Keratinocyte (primary cell): ENCODE measurements around the gene AGAP1. TPM values are rescaled to one million over a fixed set of nuclear protein-coding genes. Genes with fewer than 3 reads are reported as not detected.

Experiments used
- DNase-seq: peaks from one replicate; pipeline ENCODE4 v3.0.0-alpha.2; 2011; ENCODE audit warnings: low read depth, missing footprints, low spot score
- FAIRE-seq: peaks from 2 replicates; lab custom pipeline; 2011; peaks lifted over from hg19 to GRCh38; lab: Jason Lieb, UNC
- H2AFZ ChIP-seq: 2 replicates; pipeline ENCODE4 v1.6.0; 2012; ENCODE audit warnings: low read length, control low read depth, inconsistent platforms; ENCODE audit not compliant: control insufficient read depth
- H3K27ac ChIP-seq: 2 replicates; pipeline ENCODE4 v1.5.1; 2011; ENCODE audit warnings: low read length; ENCODE audit not compliant: control insufficient read depth, insufficient read depth
- H3K27me3 ChIP-seq: 3 replicates; pipeline ENCODE4 v1.6.0; 2011; ENCODE audit warnings: low read length; ENCODE audit not compliant: control insufficient read depth, insufficient read depth; ENCODE audit errors: extremely low read depth
- H3K36me3 ChIP-seq, 2 experiments: 2 replicates in 1 of 2; 3 replicates in 1 of 2; pipeline ENCODE4 v1.5.1; 2011; ENCODE audit warnings: low read length in 2 of 2, mild to moderate bottlenecking in 1 of 2; ENCODE audit not compliant: control insufficient read depth in 2 of 2, insufficient read depth in 2 of 2; ENCODE audit errors: extremely low read depth in 1 of 2
- H3K4me1 ChIP-seq: 3 replicates; pipeline ENCODE4 v1.5.1; 2011; ENCODE audit warnings: low read length; ENCODE audit not compliant: control insufficient read depth, insufficient read depth; ENCODE audit errors: extremely low read depth
- H3K4me2 ChIP-seq: 3 replicates; pipeline ENCODE4 v1.6.0; 2011; ENCODE audit warnings: low read depth, low read length; ENCODE audit not compliant: control insufficient read depth, insufficient read depth; ENCODE audit errors: extremely low read depth
- H3K4me3 ChIP-seq, 3 experiments: fragments of 200-600 bp in 1 of 3; sonication (generic) in 1 of 3; 2 replicates in 2 of 3; 3 replicates in 1 of 3; pipeline ENCODE4 v1.5.1; 2011 to 2016; ENCODE audit warnings: low read length in 3 of 3, mild to moderate bottlenecking in 3 of 3, control low read depth in 2 of 3, inconsistent platforms in 1 of 3, low read depth in 1 of 3, mixed read lengths in 1 of 3, mixed run types in 1 of 3, moderate library complexity in 1 of 3; ENCODE audit not compliant: control insufficient read depth in 2 of 3, insufficient read depth in 2 of 3; ENCODE audit errors: extremely low read depth in 1 of 3
- H3K79me2 ChIP-seq: 2 replicates; pipeline ENCODE4 v1.6.0; 2012; ENCODE audit warnings: low read length; ENCODE audit not compliant: control insufficient read depth, insufficient read depth
- H3K9ac ChIP-seq: 3 replicates; pipeline ENCODE4 v1.6.0; 2011; ENCODE audit warnings: low read length; ENCODE audit not compliant: control insufficient read depth, insufficient read depth; ENCODE audit errors: extremely low read depth
- H3K9me1 ChIP-seq: 3 replicates; pipeline ENCODE4 v1.6.0; 2011; ENCODE audit warnings: low read length; ENCODE audit not compliant: control insufficient read depth, insufficient read depth; ENCODE audit errors: extremely low read depth
- H3K9me3 ChIP-seq: 2 replicates; pipeline ENCODE4 v1.5.1; 2012; ENCODE audit warnings: low read depth, low read length; ENCODE audit not compliant: control insufficient read depth
- H4K20me1 ChIP-seq: 3 replicates; pipeline ENCODE4 v1.6.0; 2011; ENCODE audit warnings: low read length; ENCODE audit not compliant: control insufficient read depth, insufficient read depth; ENCODE audit errors: extremely low read depth
- CTCF ChIP-seq, 3 experiments: IDR thresholded peaks in 1 of 3; conservative IDR thresholded peaks in 1 of 3; optimal IDR thresholded peaks in 1 of 3; 2 replicates in 2 of 3; 3 replicates in 1 of 3; pipeline versions ENCODE3 to v1.5.1; 2011; ENCODE audit warnings: low read length in 3 of 3, mild to moderate bottlenecking in 3 of 3, moderate library complexity in 2 of 3, control low read depth in 1 of 3, inconsistent platforms in 1 of 3; ENCODE audit not compliant: insufficient read depth in 2 of 3; ENCODE audit errors: extremely low read depth in 1 of 3
- EZH2 ChIP-seq: IDR thresholded peaks from one replicate; pipeline ENCODE4 v1.6.1; 2012; ENCODE audit warnings: inconsistent platforms, mild to moderate bottlenecking, low read length, moderate library complexity
- dilution Hi-C: fragments of 300-500 bp; cut with MboI; formaldehyde crosslinking; loops from one replicate; pipeline ENCODE4 v1.7.0; 2020; ENCODE audit warnings: low sequenced_read_pairs; ENCODE audit not compliant: extremely low pct_ligation_motif_present
- polyA plus RNA-seq, 5 experiments: library from polyadenylated mRNA; depleted of rRNA in 3 of 5; stranded (reverse) in 3 of 5; stranded (forward) in 1 of 5; unstranded in 1 of 5; fragments of >200 nt; gene quantifications; 1 replicate in 1 of 5; 2 replicates in 3 of 5; 3 replicates in 1 of 5; pipeline versions ENCODE4 v1.2.1 to v1.2.3, GENCODE V29; 2011 to 2012; ENCODE audit warnings: missing spikeins in 2 of 5, low read depth in 1 of 5, low replicate concordance in 1 of 5

Gene AGAP1
- polyA plus RNA-seq, 1 donor (not counting 4 experiments of a cell fraction or from before 2014, with no cell fraction given) = 12.6 TPM

GRCh38 chr2:235550378-235550760 lies 56.5 kb downstream of the AGAP1 start:
- no peak for DNase-seq
- H3K27ac ChIP-seq = no peak overlapping the region
- dilution Hi-C loops = no loop called here
- no peaks in the 10 kb centered on the region for H3K9me1 ChIP-seq
- no peak for FAIRE-seq
- TF ChIP-seq EZH2 (no peak), CTCF (optimal IDR thresholded peaks at IDR 0.05 in 1 of 3, IDR thresholded peaks at IDR 0.05 in 1 of 3, conservative IDR thresholded peaks at IDR 0.05 in 1 of 3; ENCODE audit: extremely low read depth in 1 of 3, insufficient read depth in 2 of 3, low read length in 3 of 3) (no peak)
- H3K4me2 ChIP-seq = no peak overlapping the region
- H3K36me3 ChIP-seq = no peaks in the 10 kb centered on the region
- no peaks in the 10 kb centered on the region for H3K9me3 ChIP-seq
- peaks cover 15% of the 10 kb centered on the region for H4K20me1 ChIP-seq
- peaks cover 36% of the 10 kb centered on the region for H3K79me2 ChIP-seq
- H3K4me3 ChIP-seq = no peak overlapping the region
- H3K4me1 ChIP-seq = no peaks in the 10 kb centered on the region
- H2AFZ ChIP-seq = no peak overlapping the region
- H3K27me3 ChIP-seq = no peaks in the 10 kb centered on the region
- no peak overlapping the region for H3K9ac ChIP-seq

DNA sequence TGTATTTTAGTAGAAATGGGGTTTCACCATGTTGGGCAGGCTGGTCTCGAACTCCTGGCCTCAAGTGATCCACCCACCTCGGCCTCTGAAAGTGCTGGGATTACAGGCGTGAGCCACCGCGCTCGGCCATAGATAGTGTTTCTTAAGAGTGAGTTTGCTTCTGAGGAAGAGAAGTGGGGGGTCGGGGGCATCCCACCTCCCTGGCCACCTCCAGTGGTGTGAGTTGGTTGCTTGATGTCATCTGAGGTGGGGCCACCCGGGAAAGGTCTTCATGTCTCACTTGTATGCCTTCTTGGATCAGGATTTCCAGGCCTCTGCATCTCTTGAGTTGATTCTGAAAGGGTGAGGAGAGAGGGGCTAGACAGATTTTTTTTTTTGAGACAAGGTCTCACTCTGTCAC lies 57.1 kb downstream of the AGAP1 start:
- Histone ChIP-seq H2AFZ (no peak overlapping the region), H3K36me3 (no peaks in the 10 kb centered on the region), H3K4me3 (no peak overlapping the region), H3K9me1 (no peaks in the 10 kb centered on the region), H3K4me2 (no peak overlapping the region), H3K9ac (no peak overlapping the region), H3K9me3 (no peaks in the 10 kb centered on the region), H4K20me1 (peaks cover 18% of the 10 kb centered on the region), H3K79me2 (peaks cover 34% of the 10 kb centered on the region), H3K27me3 (no peaks in the 10 kb centered on the region), H3K4me1 (no peaks in the 10 kb centered on the region), H3K27ac (no peak overlapping the region)
- TF ChIP-seq CTCF (optimal IDR thresholded peaks at IDR 0.05 in 1 of 3, IDR thresholded peaks at IDR 0.05 in 1 of 3, conservative IDR thresholded peaks at IDR 0.05 in 1 of 3; ENCODE audit: extremely low read depth in 1 of 3, insufficient read depth in 2 of 3, low read length in 3 of 3) (no peak), EZH2 (no peak)
- no peak for DNase-seq
- FAIRE-seq = no peak
- dilution Hi-C loops = no loop called here
